ENCODE measurements around the gene BRIP1.
"Not testable (repeated sequence)": the region's sequence is repeated elsewhere in the genome, so short reads cannot be mapped to it uniquely, and the experiment has no call there.

BRIP1 gene

GRCh38 chr17:61775364-61775763 lies 88.0 kb downstream of the BRIP1 start:
- H3K4me3 ChIP-seq (ENCODE audit: low read length), result no peak overlapping the region
- DNase-seq (ENCODE audit: low read depth, low spot score), result no peak

GRCh38 chr17:61774724-61775123 lies 88.6 kb downstream of the BRIP1 start:
- no peak for DNase-seq (ENCODE audit: low read depth, low spot score)
- H3K4me3 ChIP-seq (ENCODE audit: low read length), result no peak overlapping the region

- not testable (repeated sequence) for H3K4me3 ChIP-seq (ENCODE audit: low read length); DNase-seq (ENCODE audit: low read depth, low spot score)
Measured at GRCh38 chr17:61774087-61774486, 89.2 kb downstream of the BRIP1 start.

- DNase-seq (ENCODE audit: low read depth, low spot score), result no peak
- H3K4me3 ChIP-seq (ENCODE audit: low read length), result no peak overlapping the region
Measured at GRCh38 chr17:61770752-61771533, 92.4 kb downstream of the BRIP1 start.

GRCh38 chr17:61770043-61770442 lies 93.3 kb downstream of the BRIP1 start:
- no peak overlapping the region for H3K4me3 ChIP-seq (ENCODE audit: low read length)
- no peak for DNase-seq (ENCODE audit: low read depth, low spot score)

- no peak for DNase-seq (ENCODE audit: low read depth, low spot score)
- H3K4me3 ChIP-seq (ENCODE audit: low read length), result no peak overlapping the region
Measured at GRCh38 chr17:61768405-61768804, 94.9 kb downstream of the BRIP1 start.

GRCh38 chr17:61766520-61766919 lies 96.8 kb downstream of the BRIP1 start:
- no peak for DNase-seq (ENCODE audit: low read depth, low spot score)

GRCh38 chr17:61764846-61765245 lies 98.5 kb downstream of the BRIP1 start:
- H3K4me3 ChIP-seq (ENCODE audit: low read length), result no peak overlapping the region
- no peak for DNase-seq (ENCODE audit: low read depth, low spot score)

More at GRCh38 chr17:61766520-61766919, 96.8 kb downstream of the BRIP1 start:
- no peak overlapping the region for H3K4me3 ChIP-seq (ENCODE audit: low read length)

GRCh38 chr17:61761827-61762226 lies 101.5 kb downstream of the BRIP1 start:
- DNase-seq (ENCODE audit: low read depth, low spot score), result no peak
- H3K4me3 ChIP-seq (ENCODE audit: low read length), result no peak overlapping the region

- no peak for DNase-seq (ENCODE audit: low read depth, low spot score)
- no peak overlapping the region for H3K4me3 ChIP-seq (ENCODE audit: low read length)
Measured at GRCh38 chr17:61759362-61759761, 104.0 kb downstream of the BRIP1 start.

- no peak for DNase-seq (ENCODE audit: low read depth, low spot score)
Measured at GRCh38 chr17:61758430-61758829, 104.9 kb downstream of the BRIP1 start.

GRCh38 chr17:61757168-61757567 lies 106.2 kb downstream of the BRIP1 start:
- DNase-seq (ENCODE audit: low read depth, low spot score), result peak; percentile 11
- H3K4me3 ChIP-seq (ENCODE audit: low read length), result no peak overlapping the region

More at GRCh38 chr17:61758430-61758829, 104.9 kb downstream of the BRIP1 start:
- H3K4me3 ChIP-seq (ENCODE audit: low read length), result no peak overlapping the region

GRCh38 chr17:61756561-61756960 lies 106.8 kb downstream of the BRIP1 start:
- DNase-seq (ENCODE audit: low read depth, low spot score), result no peak
- no peak overlapping the region for H3K4me3 ChIP-seq (ENCODE audit: low read length)

- H3K4me3 ChIP-seq (ENCODE audit: low read length), result no peak overlapping the region
- DNase-seq (ENCODE audit: low read depth, low spot score), result no peak
Measured at GRCh38 chr17:61755668-61756067, 107.7 kb downstream of the BRIP1 start.

- DNase-seq (ENCODE audit: low read depth, low spot score), result no peak
- H3K4me3 ChIP-seq (ENCODE audit: low read length), result no peak overlapping the region
Measured at GRCh38 chr17:61755078-61755477, 108.2 kb downstream of the BRIP1 start.

GRCh38 chr17:61754124-61754523 lies 109.2 kb downstream of the BRIP1 start:
- H3K4me3 ChIP-seq (ENCODE audit: low read length), result no peak overlapping the region
- DNase-seq (ENCODE audit: low read depth, low spot score), result no peak

GRCh38 chr17:61753696-61754095 lies 109.6 kb downstream of the BRIP1 start:
- H3K4me3 ChIP-seq (ENCODE audit: low read length), result no peak overlapping the region
- DNase-seq (ENCODE audit: low read depth, low spot score), result no peak

GRCh38 chr17:61750656-61751055 lies 112.7 kb downstream of the BRIP1 start:
- H3K4me3 ChIP-seq (ENCODE audit: low read length), result no peak overlapping the region
- no peak for DNase-seq (ENCODE audit: low read depth, low spot score)

- no peak overlapping the region for H3K4me3 ChIP-seq (ENCODE audit: low read length)
- DNase-seq (ENCODE audit: low read depth, low spot score), result no peak
Measured at GRCh38 chr17:61749823-61750404, 113.4 kb downstream of the BRIP1 start.

GRCh38 chr17:61746248-61746985 lies 116.9 kb downstream of the BRIP1 start:
- H3K4me3 ChIP-seq (ENCODE audit: low read length), result no peak overlapping the region
- DNase-seq (ENCODE audit: low read depth, low spot score), result no peak
